Neuron (in vitro differentiated cells): ENCODE results near the gene CLTC.

Source experiments
- H2AFZ ChIP-seq: one replicate; pipeline ENCODE4 v1.6.1; 2013; ENCODE audit warnings: low read depth, mild to moderate bottlenecking, inconsistent platforms, low read length, moderate library complexity
- H3K27me3 ChIP-seq: one replicate; pipeline ENCODE4 v1.6.1; 2013; ENCODE audit warnings: low read length; ENCODE audit not compliant: insufficient read depth
- H3K36me3 ChIP-seq: one replicate; pipeline ENCODE4 v1.6.1; 2013; ENCODE audit warnings: low read length; ENCODE audit not compliant: insufficient read depth
- H3K4me1 ChIP-seq: one replicate; pipeline ENCODE4 v1.6.1; 2013; ENCODE audit warnings: low read length; ENCODE audit not compliant: insufficient read depth
- H3K4me3 ChIP-seq: 2 replicates; pipeline ENCODE4 v1.5.1; 2013; ENCODE audit warnings: mild to moderate bottlenecking, low read length, moderate library complexity
- H3K9me3 ChIP-seq: one replicate; pipeline ENCODE4 v1.6.1; 2013; ENCODE audit warnings: low read length

CLTC gene

DNA sequence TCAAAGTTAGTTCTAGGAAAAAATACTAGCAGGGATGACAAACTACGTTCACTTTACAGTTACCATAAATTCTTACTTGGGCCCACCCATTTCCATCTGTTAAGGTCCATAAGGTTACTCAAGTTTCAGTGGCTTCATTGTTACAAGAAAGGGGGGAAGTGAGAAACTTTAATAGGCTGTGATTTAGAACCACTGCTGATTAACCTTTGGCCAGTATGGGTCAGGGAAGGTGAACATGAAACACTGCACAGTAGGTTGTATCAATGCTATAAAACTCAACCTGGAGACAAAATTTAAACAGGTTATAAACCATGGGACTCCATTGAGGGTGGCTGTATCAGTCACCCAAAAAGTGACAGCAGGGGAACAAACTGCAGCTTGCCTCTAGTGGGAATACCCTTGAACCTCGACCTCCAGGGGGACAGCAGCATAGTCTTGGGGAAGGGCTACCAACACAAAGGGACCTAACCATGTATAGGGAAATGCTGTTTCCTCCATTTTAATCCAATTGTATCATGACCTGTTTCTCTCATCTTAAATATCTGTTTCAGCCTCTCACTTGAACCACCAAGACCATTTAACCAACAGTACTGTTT is 77.1 kb downstream of the CLTC start:
- Histone ChIP-seq H3K9me3 (no peaks in the 10 kb centered on the region), H3K36me3 (peaks cover 80% of the 10 kb centered on the region), H3K27me3 (no peaks in the 10 kb centered on the region), H2AFZ (no peak overlapping the region), H3K4me3 (no peak overlapping the region), H3K4me1 (no peaks in the 10 kb centered on the region)

DNA sequence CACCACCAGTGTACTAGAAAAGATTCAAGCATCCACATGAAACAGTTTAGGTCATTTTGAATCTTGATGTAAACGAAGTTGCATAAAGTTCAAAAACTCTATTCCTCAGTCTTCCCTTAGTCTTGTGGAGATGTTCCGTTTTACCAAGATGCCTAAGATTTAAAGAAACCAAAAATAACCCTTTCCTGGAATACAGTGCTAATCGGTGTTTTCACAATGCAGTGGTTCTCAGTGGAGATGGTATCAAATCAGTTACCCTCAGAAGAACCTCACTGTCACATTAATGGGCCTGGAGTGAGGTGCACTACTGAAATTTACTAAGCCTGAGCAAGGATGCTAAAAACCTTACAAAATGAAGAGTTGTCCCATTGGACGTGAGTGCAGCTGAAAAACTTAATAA is 78.4 kb downstream of the CLTC start:
- H3K36me3 ChIP-seq: peaks cover 71% of the 10 kb centered on the region
- no peaks in the 10 kb centered on the region for H3K27me3 ChIP-seq
- no peak overlapping the region for H3K4me3 ChIP-seq
- no peak overlapping the region for H2AFZ ChIP-seq
- H3K9me3 ChIP-seq: no peaks in the 10 kb centered on the region
- H3K4me1 ChIP-seq: no peaks in the 10 kb centered on the region

DNA sequence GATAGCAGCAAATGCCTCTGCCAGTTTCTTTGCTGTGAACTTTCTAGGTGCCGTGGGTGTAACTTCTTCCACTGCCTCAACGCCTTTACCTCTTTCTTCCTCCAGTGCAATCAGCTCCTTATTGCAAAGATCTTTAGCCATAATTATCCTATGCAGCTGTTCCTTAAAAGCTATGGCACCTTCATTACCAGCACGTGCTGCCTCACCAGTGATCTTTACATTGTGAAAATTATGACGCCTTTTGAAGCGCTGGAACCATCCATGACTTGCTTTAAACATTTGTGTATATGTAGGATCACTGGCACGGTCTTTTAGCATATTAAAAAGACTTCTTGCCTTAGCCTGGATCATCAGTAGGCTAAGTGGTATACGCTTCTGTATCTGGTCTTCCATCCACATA is 79.5 kb downstream of the CLTC start:
- no peaks in the 10 kb centered on the region for H3K4me1 ChIP-seq
- H3K27me3 ChIP-seq: no peaks in the 10 kb centered on the region
- H3K4me3 ChIP-seq: no peak overlapping the region
- no peaks in the 10 kb centered on the region for H3K9me3 ChIP-seq
- H2AFZ ChIP-seq: no peak overlapping the region
- H3K36me3 ChIP-seq: peaks cover 64% of the 10 kb centered on the region

DNA sequence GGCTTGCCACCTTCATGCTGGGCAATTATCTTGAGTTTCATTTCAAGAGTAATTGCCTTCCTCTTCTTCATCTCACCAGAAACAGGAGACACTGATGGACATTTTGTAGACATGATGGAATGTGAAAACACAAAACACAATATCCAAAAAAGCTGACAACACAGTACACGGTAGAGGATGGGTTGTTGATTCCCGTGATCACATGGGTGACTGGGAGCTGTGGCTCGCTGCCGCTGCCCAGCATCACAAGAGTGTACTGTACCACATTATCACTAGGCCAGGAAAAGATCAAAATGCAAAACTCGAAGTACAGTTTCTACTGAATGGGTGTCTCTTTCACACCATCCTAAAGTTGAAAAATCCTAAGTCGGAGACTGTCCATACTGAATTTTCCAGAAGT is 80.1 kb downstream of the CLTC start:
- no peaks in the 10 kb centered on the region for H3K27me3 ChIP-seq
- no peak overlapping the region for H3K4me3 ChIP-seq
- no peak overlapping the region for H2AFZ ChIP-seq
- peaks cover 63% of the 10 kb centered on the region for H3K36me3 ChIP-seq
- no peaks in the 10 kb centered on the region for H3K4me1 ChIP-seq
- no peaks in the 10 kb centered on the region for H3K9me3 ChIP-seq

DNA sequence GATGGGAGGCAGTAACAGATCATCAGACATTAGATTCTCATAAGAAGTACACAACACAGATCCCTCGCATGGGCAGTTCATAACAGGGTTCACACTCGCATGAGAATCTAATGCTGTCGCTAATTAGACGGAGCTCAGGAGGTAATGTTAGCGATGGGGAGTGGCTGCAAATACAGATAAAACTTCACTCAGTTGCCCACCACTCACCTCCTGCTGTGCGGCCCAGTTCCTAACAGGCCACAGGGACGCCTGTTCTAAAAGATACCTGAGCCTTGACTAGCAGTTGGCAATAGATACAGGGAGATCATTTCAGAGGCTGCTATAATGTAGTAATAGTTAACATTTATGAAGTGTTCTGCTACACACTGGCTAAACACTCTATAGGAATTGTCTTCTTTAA is 82.6 kb downstream of the CLTC start:
- Histone ChIP-seq H3K4me1 (peaks cover 6% of the 10 kb centered on the region), H2AFZ (no peak overlapping the region), H3K4me3 (no peak overlapping the region), H3K27me3 (no peaks in the 10 kb centered on the region), H3K36me3 (peaks cover 45% of the 10 kb centered on the region), H3K9me3 (no peaks in the 10 kb centered on the region)

DNA sequence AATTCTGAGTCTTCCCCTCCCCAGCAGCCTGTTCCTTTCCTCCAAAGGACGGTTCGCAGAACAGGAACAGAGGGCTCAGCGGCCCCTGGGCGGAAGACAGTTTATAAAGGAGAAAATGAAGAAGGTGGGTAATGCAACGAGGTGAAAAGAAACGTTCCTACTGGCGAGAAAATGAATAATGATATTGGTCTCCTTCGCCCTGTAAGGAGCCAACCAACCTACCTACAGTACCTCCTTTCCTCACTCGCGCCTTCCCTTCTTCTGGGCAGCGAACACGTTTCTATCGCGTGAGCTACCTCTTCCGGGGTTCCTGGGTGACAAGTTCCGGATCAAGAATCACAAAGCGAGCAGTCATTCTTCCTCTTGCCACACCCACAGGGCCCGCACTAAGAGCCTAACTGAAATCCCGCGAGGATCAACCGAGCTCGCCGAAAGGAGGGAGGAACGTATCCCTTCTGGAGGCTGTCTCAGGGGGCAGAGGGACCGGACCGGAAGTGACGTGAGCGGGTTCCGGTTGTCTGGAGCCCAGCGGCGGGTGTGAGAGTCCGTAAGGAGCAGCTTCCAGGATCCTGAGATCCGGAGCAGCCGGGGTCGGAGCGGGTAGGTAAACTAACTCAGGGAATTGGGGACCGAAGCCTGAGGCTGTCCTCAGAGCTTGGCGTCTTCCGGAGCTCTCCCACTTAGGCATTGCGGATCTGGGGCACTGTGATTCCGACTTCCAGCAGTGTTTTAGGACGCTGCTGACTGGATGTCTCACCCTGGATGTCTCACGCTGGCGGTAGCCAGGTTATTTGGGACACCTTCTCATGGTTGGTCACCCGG is 87.7 kb downstream of the CLTC start, which contains the start of the genes PTRH2 and VMP1:
Gene PTRH2, minus strand, starts transcription at position 282 of the 822 bp plus-strand sequence. CDS start 9,452 bp downstream, outside the sequence.
Gene VMP1, plus strand, starts transcription at position 506 of the 822 bp plus-strand sequence. CDS start 23,793 bp downstream, outside the sequence.
- H2AFZ ChIP-seq: peak within 1 kb of the TSS; percentile 11
- H3K27me3 ChIP-seq: no peaks in the 10 kb centered on the region
- H3K9me3 ChIP-seq: no peaks in the 10 kb centered on the region
- peaks cover 14% of the 10 kb centered on the region for H3K36me3 ChIP-seq
- H3K4me3 ChIP-seq: peak within 1 kb of the TSS; percentile 88
- H3K4me1 ChIP-seq: peaks cover 18% of the 10 kb centered on the region

DNA sequence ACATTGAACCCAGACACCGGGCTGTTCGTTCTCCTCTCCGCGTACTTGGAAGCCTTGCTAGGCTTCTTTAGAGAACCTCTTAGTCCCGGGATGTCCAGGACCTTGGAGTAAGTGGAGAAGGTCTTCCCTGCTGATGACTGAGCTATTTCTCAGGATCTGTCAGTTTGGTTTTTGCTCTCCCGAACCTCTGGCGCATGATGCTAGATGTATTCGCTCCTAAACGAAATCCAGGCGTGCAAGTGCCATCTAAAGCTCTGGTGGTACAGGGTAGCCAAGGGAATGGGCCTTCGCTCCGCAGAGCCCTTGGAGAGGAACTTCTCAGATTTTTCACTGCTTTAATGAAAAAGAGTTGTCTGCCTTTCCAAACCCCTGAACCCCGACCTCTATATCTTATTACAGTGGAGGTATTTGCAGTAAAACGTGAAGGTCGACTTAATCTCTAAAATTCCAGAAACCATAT is 88.3 kb downstream of the CLTC start:
- Histone ChIP-seq H3K36me3 (peaks cover 14% of the 10 kb centered on the region), H3K4me3 (peak overlapping the region; percentile 88), H3K9me3 (no peaks in the 10 kb centered on the region), H2AFZ (peak overlapping the region; percentile 7), H3K4me1 (peaks cover 18% of the 10 kb centered on the region), H3K27me3 (no peaks in the 10 kb centered on the region)

DNA sequence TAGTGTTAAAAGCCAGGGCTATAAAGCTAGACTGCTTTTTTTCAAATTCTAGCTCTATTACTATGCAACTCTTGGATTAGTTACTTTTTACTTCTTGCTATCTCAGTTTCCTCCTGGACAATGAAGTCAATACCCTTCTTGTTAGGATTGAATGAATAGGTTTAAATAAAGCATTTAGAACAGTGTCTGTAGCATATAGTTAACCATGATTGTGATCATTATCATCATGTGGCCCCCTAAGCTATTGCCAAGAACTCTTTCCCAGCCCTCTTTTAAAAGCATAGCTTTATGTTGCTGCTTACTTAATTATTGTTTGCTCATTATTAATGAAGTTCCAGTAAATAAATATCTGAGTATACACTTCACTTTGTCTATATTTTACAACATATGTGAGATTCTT is 92.2 kb downstream of the CLTC start:
- H3K27me3 ChIP-seq: no peaks in the 10 kb centered on the region
- no peak overlapping the region for H2AFZ ChIP-seq
- H3K36me3 ChIP-seq: no peaks in the 10 kb centered on the region
- H3K4me1 ChIP-seq: peaks cover 12% of the 10 kb centered on the region
- H3K9me3 ChIP-seq: no peaks in the 10 kb centered on the region
- H3K4me3 ChIP-seq: no peak overlapping the region

DNA sequence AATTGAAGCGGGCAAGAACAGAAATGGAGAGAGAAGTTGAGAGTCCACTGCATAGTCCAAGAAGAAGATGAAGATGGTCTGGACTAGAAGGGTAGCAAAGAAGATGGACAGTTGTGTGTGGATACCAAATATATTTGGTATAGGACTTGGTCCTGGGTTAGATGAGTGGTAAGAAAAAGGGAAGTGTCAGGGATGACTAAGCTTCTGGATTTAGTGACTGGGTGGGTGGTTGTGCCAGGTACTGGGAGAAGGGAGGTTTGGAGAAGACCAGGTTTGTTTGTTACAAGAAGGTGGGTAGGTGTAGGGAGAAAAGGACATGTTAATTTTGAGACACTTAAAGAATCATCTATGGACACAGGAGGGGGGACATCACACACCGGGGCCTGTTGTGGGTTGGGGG is 93.2 kb downstream of the CLTC start:
- H3K4me1 ChIP-seq: peaks cover 12% of the 10 kb centered on the region
- no peak overlapping the region for H2AFZ ChIP-seq
- H3K27me3 ChIP-seq: no peaks in the 10 kb centered on the region
- H3K9me3 ChIP-seq: no peaks in the 10 kb centered on the region
- no peaks in the 10 kb centered on the region for H3K36me3 ChIP-seq
- H3K4me3 ChIP-seq: no peak overlapping the region

DNA sequence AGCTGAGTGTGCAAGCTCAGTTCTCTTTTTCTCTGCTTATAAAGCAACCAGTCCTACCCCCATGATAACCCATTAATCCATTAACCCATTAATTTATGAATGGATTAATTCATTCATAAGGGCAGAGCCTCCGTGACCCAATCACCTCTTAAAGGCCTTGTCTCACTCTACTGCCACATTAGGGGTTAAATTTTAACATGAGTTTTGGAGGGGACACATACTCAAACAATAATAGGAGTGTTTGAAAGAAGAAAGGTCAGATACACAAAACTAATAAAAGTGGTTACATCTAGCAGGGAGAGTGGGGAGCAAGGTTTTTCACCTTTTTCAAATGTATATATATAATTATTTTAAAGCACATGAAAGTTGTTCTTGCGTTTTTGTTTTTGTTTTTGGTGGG is 94.6 kb downstream of the CLTC start:
- H2AFZ ChIP-seq: no peak overlapping the region
- peaks cover under 1% of the 10 kb centered on the region for H3K4me1 ChIP-seq
- no peak overlapping the region for H3K4me3 ChIP-seq
- H3K9me3 ChIP-seq: no peaks in the 10 kb centered on the region
- H3K27me3 ChIP-seq: no peaks in the 10 kb centered on the region
- no peaks in the 10 kb centered on the region for H3K36me3 ChIP-seq

DNA sequence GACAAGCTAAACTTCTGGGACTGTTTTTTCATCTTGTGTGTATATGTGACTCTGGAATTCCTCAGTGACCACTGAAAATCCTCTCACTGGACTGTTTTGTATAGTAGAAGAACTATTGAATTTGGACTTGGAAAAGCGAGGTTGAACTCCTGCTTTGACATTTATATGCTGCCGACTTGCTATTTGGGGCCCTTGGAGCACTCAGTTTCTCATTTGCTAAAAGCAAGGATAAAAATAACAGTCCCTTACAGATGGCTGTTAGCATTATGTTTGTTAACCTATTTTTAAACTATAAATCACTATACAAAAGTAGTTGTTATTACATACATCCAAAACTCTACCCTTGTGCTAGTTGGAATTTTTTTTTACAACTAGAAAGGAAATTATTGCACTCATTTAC is 96.7 kb downstream of the CLTC start:
- H3K9me3 ChIP-seq: no peaks in the 10 kb centered on the region

DNA sequence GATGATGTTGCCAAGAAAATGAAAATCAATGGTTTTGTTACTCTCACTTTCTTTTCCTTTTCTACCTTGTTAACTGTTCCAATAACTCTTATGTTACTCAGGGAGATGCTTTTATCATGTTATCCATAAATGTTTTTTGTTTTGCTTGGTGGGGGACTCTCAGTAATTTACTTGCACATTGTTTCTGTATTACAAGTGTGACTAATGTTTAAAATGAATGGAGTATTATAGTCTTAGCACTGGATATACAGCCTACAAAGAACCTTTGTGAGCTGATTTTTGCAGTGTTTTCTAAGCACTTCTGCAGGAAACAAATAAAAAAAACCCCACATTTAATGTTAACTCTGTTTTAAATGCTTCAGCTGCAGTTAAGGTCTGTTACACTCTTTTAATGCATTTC is 99.8 kb downstream of the CLTC start:
- no peaks in the 10 kb centered on the region for H3K27me3 ChIP-seq
- H3K9me3 ChIP-seq: no peaks in the 10 kb centered on the region
- H3K36me3 ChIP-seq: no peaks in the 10 kb centered on the region
- H2AFZ ChIP-seq: no peak overlapping the region
- H3K4me3 ChIP-seq: no peak overlapping the region
- H3K4me1 ChIP-seq: no peaks in the 10 kb centered on the region

More for the DNA sequence above, 96.7 kb downstream of the CLTC start:
- Histone ChIP-seq H3K27me3 (no peaks in the 10 kb centered on the region), H3K4me3 (no peak overlapping the region), H3K36me3 (no peaks in the 10 kb centered on the region), H3K4me1 (no peaks in the 10 kb centered on the region), H2AFZ (no peak overlapping the region)

DNA sequence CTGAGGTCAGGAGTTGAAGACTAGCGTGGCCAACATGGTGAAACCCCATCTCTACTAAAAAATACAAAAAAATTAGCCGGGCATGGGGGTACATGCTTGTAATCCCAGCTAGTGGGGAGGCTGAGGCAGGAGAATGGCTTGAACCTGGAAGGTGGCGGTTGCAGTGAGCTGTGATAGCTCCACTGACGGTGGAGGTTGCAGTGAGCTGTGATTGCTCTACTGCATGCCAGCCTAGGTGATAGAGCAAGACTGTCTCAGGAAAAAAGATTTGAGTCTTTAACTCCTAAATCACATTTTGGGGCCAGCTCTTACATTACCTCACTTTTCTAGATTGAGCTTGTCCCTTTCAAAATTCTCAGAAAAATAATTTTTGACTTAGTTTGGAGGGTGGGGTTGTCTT is 102.9 kb downstream of the CLTC start:
- Histone ChIP-seq H3K4me3 (no peak overlapping the region), H3K27me3 (no peaks in the 10 kb centered on the region), H3K4me1 (no peaks in the 10 kb centered on the region), H3K9me3 (no peaks in the 10 kb centered on the region), H3K36me3 (no peaks in the 10 kb centered on the region), H2AFZ (no peak overlapping the region)
